GM18867 (cell line): ENCODE measurements around the gene MSN.

Experiments used
- ATAC-seq: cut with Tn5 transposase; IDR thresholded peaks from one replicate; pipeline ENCODE4 v1.9.1; 2021; ENCODE audit warnings: mild to moderate bottlenecking, moderate library complexity; ENCODE audit not compliant: unreplicated experiment

Gene MSN

GRCh38 chrX:65671966-65672365, 4.5 kb downstream of the MSN start:
- ATAC-seq: no peak

- no peak for ATAC-seq
Observed at GRCh38 chrX:65673857-65674203, 6.4 kb downstream of the MSN start.

GRCh38 chrX:65674204-65674893, 6.9 kb downstream of the MSN start:
- no peak for ATAC-seq

GRCh38 chrX:65677954-65678469, 10.6 kb downstream of the MSN start:
- ATAC-seq: no peak

- ATAC-seq: no peak
Observed at GRCh38 chrX:65679071-65679540, 11.7 kb downstream of the MSN start.

GRCh38 chrX:65681810-65682209, 14.4 kb downstream of the MSN start:
- no peak for ATAC-seq

- no peak for ATAC-seq
Observed at GRCh38 chrX:65685112-65685511, 17.7 kb downstream of the MSN start.

GRCh38 chrX:65686236-65686635, 18.8 kb downstream of the MSN start:
- no peak for ATAC-seq

GRCh38 chrX:65687367-65687766, 19.9 kb downstream of the MSN start:
- no peak for ATAC-seq

GRCh38 chrX:65688403-65688871, 21.0 kb downstream of the MSN start:
- peak; percentile 89 for ATAC-seq

GRCh38 chrX:65689377-65689776, 21.9 kb downstream of the MSN start:
- ATAC-seq: no peak

- no peak for ATAC-seq
Observed at GRCh38 chrX:65690057-65690855, 22.8 kb downstream of the MSN start.

- no peak for ATAC-seq
Observed at GRCh38 chrX:65695849-65696449, 28.5 kb downstream of the MSN start.

GRCh38 chrX:65696613-65697012, 29.2 kb downstream of the MSN start:
- ATAC-seq: no peak

GRCh38 chrX:65697211-65697641, 29.8 kb downstream of the MSN start:
- no peak for ATAC-seq

GRCh38 chrX:65697915-65698796, 30.7 kb downstream of the MSN start:
- ATAC-seq: peak; percentile 72

GRCh38 chrX:65702956-65703355, 35.5 kb downstream of the MSN start:
- no peak for ATAC-seq

- no peak for ATAC-seq
Observed at GRCh38 chrX:65705439-65705838, 38.0 kb downstream of the MSN start.

- peak; percentile 51 for ATAC-seq
Observed at GRCh38 chrX:65706041-65706828, 38.8 kb downstream of the MSN start.

- ATAC-seq: no peak
Observed at GRCh38 chrX:65707151-65707550, 39.7 kb downstream of the MSN start.
